Mesenteric fat pad (tissue), 1 donor: ENCODE data around the gene ITPR2. TPM values are rescaled to one million over a fixed set of nuclear protein-coding genes. Genes with fewer than 3 reads are reported as not detected.
"Not testable (repeated sequence)": the region's sequence is repeated elsewhere in the genome, so short reads cannot be mapped to it uniquely, and the experiment has no call there.

Source experiments
- DNase-seq: peaks from one replicate; pipeline ENCODE4 v3.0.0-alpha.2; 2020; ENCODE audit warnings: low spot score
- total RNA-seq: library from RNA; stranded (reverse); fragmentation: NEBNext Ultra II Directional; extraction: Animal tissue kit (Norgen Biotek cat#: 25700); gene quantifications from one replicate; pipeline ENCODE4 v1.2.1, GENCODE V29; 2021
- donor health status: DM: yes; HTN: yes; CAD: no.

The ITPR2 gene
- total RNA-seq, 1 donor from 2014 or later: 71.3 TPM

GRCh38 chr12:26851031-26851809 lies 18.2 kb upstream of the ITPR2 start:
- DNase-seq: no peak

GRCh38 chr12:26848156-26848825 lies 15.3 kb upstream of the ITPR2 start:
- no peak for DNase-seq

- no peak for DNase-seq
These were observed 14.4 kb upstream of the ITPR2 start for GRCh38 chr12:26847431-26847830.

GRCh38 chr12:26846416-26846815 lies 13.4 kb upstream of the ITPR2 start:
- no peak for DNase-seq

GRCh38 chr12:26845984-26846383 lies 13.0 kb upstream of the ITPR2 start:
- no peak for DNase-seq

GRCh38 chr12:26845057-26845666 lies 12.2 kb upstream of the ITPR2 start:
- no peak for DNase-seq

- no peak for DNase-seq
These were observed 10.3 kb upstream of the ITPR2 start for GRCh38 chr12:26843311-26843710.

GRCh38 chr12:26841085-26841484 lies 8.1 kb upstream of the ITPR2 start:
- no peak for DNase-seq

- no peak for DNase-seq
These were observed 6.5 kb upstream of the ITPR2 start for GRCh38 chr12:26839512-26839911.

- DNase-seq: no peak
These were observed 6.0 kb upstream of the ITPR2 start for GRCh38 chr12:26838888-26839416.

- no peak for DNase-seq
These were observed 3.2 kb upstream of the ITPR2 start for GRCh38 chr12:26836201-26836600.

GRCh38 chr12:26834503-26835060 lies 1.6 kb upstream of the ITPR2 start:
- DNase-seq: not testable (repeated sequence)

GRCh38 chr12:26833743-26834490 lies 923 bp upstream of the ITPR2 start:
- no peak for DNase-seq

GRCh38 chr12:26831951-26832821 lies 808 bp downstream of the ITPR2 start:
- DNase-seq: no peak

GRCh38 chr12:26830783-26831551 lies 2.0 kb downstream of the ITPR2 start:
- DNase-seq: no peak

- no peak for DNase-seq
These were observed 2.6 kb downstream of the ITPR2 start for GRCh38 chr12:26830363-26830762.

- no peak for DNase-seq
These were observed 4.5 kb downstream of the ITPR2 start for GRCh38 chr12:26828280-26829073.

- no peak for DNase-seq
These were observed 6.6 kb downstream of the ITPR2 start for GRCh38 chr12:26826437-26826836.
